ENCODE measurements around the gene CPSF4. TPM values are rescaled to one million over a fixed set of nuclear protein-coding genes. Genes with fewer than 3 reads are reported as not detected.
"Not testable (repeated sequence)": the region's sequence is repeated elsewhere in the genome, so short reads cannot be mapped to it uniquely, and the experiment has no call there.

CPSF4 gene
- polyA plus RNA-seq, 3 donors: 37.2 to 44.3 (median 40.9) TPM

GRCh38 chr7:99404235-99404976 is 34.3 kb upstream of the CPSF4 start:
- DNase-seq: no peak

GRCh38 chr7:99404977-99405320 is 33.8 kb upstream of the CPSF4 start:
- no peak for DNase-seq

- DNase-seq: no peak
These were observed 32.2 kb upstream of the CPSF4 start for GRCh38 chr7:99406557-99406956.

- no peak for DNase-seq
These were observed 30.8 kb upstream of the CPSF4 start for GRCh38 chr7:99407872-99408378.

- DNase-seq: peak; percentile 95
These were observed 30.2 kb upstream of the CPSF4 start, which contains the start of the genes BUD31 and PDAP1 for GRCh38 chr7:99408379-99409191. BUD31 (plus strand) TSS chr7:99408969; CDS start chr7:99411093, 2,124 bp downstream. PDAP1 (minus strand) TSS chr7:99408597; CDS start chr7:99408548, 49 bp downstream.

DNA sequence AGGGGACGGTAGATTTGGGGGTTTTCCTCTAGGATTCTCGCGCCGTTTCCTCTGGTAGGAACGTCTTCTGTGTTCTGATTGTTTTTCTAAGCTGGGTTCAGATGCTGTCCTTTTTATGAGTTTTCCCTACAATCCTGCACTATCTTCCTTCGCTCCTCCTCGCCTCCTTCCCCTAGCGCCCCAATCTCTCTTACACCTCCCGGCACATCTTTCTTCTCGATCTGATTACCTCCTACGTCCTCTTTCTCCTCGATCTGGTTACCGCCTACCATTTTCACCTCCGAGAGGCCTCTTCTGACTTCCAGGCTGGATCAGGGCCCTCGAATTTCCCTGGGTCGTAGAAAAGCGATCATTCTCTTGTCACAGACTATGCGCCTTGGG is 29.6 kb upstream of the CPSF4 start:
- DNase-seq: no peak

- DNase-seq: no peak
These were observed 28.9 kb upstream of the CPSF4 start for GRCh38 chr7:99409806-99410205.

- no peak for DNase-seq
These were observed 28.1 kb upstream of the CPSF4 start for GRCh38 chr7:99410635-99411034.

DNA sequence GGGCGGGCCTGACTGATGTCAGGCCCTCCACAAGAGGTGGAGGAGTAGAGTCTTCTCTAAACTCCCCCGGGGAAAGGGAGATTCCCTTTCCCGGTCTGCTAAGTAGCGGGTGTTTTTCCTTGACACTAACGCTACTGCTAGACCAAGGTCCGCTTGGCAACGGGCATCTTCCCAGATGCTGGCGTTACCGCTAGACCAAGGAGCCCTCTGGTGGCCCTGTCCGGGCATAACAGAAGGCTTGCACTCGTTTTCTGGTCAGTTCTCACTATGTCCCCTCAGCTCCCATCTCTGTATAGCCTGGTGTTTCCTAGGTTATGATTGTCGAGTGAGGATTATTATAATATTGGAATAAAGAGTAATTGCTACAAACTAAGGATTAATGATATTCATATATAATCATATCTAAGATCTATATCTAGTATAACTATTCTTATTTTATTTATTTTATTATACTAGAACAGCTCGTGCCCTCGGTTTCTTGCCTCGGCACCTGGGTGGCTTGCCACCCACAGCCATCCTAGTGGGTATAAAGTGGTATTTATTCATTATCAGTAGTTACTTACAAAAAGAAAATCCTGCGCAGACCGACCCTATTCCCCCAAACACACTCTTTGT is 23.1 kb upstream of the CPSF4 start:
- not testable (repeated sequence) for DNase-seq

GRCh38 chr7:99418260-99418659 is 20.5 kb upstream of the CPSF4 start:
- DNase-seq: no peak

- no peak for DNase-seq
These were observed 19.3 kb upstream of the CPSF4 start for GRCh38 chr7:99419323-99420021.

GRCh38 chr7:99420213-99420612 is 18.5 kb upstream of the CPSF4 start:
- no peak for DNase-seq

DNA sequence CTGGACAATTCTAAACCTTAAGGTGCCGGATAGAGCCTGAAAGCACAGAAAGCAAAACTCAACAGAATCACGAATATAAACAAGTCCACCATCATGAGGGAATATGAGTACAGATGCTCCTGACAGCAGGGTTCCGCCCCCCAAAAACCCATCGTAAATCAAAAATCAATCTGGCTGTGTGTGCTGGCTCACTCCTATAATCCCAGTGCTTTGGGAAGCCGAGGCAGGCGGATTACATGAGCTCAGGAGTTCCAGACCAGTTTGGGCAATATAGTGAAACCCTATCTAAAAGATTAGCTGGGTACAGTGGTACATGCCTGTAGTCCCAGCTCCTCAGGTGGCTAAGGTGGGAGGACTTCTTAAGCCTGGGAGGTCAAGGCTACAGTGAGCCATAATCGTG is 17.8 kb upstream of the CPSF4 start:
- DNase-seq: no peak

DNA sequence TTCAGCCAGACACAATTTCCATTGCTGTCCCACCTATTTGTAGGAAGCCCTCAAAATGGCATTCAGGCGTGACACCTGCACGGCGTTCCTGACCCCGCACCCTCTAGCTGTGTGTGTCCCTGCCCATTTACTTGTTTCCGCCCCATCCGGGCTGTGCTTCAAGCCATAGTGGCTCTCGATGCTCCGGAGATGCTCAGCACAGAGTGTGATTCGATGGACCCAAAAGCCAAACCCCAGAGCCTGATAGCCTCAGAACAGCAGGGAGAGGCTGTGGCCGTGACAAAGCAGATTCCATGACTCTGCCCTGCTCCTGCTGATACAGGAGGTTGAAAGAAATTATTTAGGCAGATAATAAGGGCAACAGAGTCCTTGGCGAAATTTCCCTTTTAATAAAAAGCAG is 16.6 kb upstream of the CPSF4 start:
- no peak for DNase-seq

- DNase-seq: no peak
These were observed 16.1 kb upstream of the CPSF4 start for GRCh38 chr7:99422625-99423024.

- no peak for DNase-seq
These were observed 13.6 kb upstream of the CPSF4 start for GRCh38 chr7:99424932-99425730.

DNA sequence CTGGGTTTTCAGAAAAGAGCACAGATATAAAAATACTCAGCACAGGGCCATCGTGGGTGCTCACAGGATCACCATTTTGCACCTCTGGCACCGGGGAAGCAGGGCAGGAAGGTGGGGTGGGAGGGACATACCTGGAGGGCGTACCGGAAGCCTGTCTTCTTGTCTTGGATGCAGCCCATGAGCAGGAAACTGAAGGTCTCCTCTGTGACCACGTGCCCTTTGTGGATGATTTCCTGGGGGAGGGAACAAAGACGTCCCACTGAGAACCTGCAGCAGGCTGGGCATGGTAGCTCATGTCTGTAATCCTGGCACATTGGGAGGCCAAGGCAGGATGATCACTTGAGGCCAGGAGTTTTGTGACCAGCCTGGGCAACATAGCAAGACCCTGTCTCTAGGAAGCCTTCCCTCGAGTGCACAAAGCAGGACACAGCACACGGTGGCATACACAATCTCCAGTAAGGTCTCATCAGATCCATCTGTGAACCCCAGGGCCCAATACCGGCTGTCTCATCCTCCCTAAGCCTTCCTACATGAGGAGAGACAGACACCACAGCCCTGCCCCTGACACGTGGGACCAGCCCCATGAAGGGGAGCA is 9.7 kb upstream of the CPSF4 start:
- no peak for DNase-seq

DNA sequence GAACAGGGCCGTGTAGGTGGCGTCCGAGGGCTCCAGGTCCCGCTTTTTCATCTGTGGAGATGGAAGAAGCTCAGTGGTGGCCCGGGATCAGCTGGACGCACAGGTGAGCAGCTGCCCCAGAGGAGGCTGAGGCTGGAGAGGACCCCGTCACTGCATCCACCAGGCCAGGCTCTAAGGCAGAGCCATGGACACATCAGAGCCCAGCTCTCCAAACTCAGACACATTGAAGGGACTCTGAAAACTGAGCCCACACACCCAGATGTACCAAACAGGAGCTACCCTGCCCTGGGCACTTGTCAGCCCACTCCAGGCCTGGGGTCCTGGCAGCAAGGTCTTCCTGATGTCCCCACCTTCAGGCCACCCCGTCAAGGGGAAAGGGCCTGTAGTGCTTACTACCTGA is 9.0 kb upstream of the CPSF4 start:
- DNase-seq: no peak

GRCh38 chr7:99431756-99432540 is 6.8 kb upstream of the CPSF4 start:
- not testable (repeated sequence) for DNase-seq

GRCh38 chr7:99433158-99433557 is 5.6 kb upstream of the CPSF4 start:
- DNase-seq: no peak
